Esophagus squamous epithelium (tissue), 4 donors: ENCODE results near the gene EN2.

ENCODE experiments used
- POLR2A ChIP-seq, 4 donors: fragments of 450-650 bp; IDR thresholded peaks; one replicate each; pipeline ENCODE4 v1.6.1; 2017; ENCODE audit warnings: antibody characterized with exemption in 4 of 4, mild to moderate bottlenecking in 4 of 4, moderate library complexity in 3 of 4
- TF ChIP-seq, protein P1 (sequence below), 6 experiments: fragments of 450-650 bp in 4 of 6; fragments of 200-600 bp in 2 of 6; sonication (generic) in 2 of 6; IDR thresholded peaks; one replicate each; pipeline ENCODE4 v1.5.1; 2016 to 2019; ENCODE audit warnings: antibody characterized with exemption in 6 of 6, mild to moderate bottlenecking in 4 of 6, moderate library complexity in 4 of 6

DNA sequence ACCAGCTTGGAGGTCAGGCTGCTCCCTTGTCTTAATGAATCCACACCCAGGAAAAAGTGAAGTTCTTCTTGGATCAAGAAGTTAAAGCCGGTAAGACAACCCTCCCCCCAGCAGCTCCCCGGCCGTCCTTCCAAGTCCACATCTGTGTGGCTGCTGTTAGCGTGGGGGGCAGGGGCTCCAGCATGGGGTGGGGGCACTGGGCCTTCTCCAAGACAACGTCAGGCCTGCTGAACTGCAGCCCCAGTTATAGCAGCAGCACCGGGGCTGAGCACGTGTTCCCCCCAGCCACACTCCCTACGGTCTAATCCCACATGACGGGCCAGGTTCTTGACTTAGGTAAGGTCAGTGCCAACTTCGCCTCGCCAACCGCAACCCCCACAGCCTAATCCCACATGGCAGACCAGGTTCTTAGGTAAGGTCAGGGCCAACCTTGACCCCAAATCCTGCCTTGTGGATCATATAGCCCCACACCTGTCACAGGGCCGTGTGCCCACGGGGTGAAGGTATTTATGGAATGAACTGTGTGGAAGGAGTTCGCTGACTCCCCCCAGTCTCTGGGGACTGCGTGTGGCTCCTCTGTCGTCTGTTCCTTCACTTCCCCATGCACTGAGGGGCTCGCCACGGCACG is 30.4 kb upstream of the EN2 start:
- no peak for TF ChIP-seq POLR2A (IDR thresholded peaks at IDR 0.05)
- TF ChIP-seq, protein P1, sequence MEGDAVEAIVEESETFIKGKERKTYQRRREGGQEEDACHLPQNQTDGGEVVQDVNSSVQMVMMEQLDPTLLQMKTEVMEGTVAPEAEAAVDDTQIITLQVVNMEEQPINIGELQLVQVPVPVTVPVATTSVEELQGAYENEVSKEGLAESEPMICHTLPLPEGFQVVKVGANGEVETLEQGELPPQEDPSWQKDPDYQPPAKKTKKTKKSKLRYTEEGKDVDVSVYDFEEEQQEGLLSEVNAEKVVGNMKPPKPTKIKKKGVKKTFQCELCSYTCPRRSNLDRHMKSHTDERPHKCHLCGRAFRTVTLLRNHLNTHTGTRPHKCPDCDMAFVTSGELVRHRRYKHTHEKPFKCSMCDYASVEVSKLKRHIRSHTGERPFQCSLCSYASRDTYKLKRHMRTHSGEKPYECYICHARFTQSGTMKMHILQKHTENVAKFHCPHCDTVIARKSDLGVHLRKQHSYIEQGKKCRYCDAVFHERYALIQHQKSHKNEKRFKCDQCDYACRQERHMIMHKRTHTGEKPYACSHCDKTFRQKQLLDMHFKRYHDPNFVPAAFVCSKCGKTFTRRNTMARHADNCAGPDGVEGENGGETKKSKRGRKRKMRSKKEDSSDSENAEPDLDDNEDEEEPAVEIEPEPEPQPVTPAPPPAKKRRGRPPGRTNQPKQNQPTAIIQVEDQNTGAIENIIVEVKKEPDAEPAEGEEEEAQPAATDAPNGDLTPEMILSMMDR (IDR thresholded peaks at IDR 0.05): no peak
